HG03432 (cell line): Measurements from ENCODE around the gene NMRK1.

ENCODE experiments used
- ATAC-seq: cut with Tn5 transposase; IDR thresholded peaks from one replicate; pipeline ENCODE4 v1.9.1; 2021; ENCODE audit warnings: mild to moderate bottlenecking, moderate library complexity; ENCODE audit not compliant: unreplicated experiment

NMRK1 gene

DNA sequence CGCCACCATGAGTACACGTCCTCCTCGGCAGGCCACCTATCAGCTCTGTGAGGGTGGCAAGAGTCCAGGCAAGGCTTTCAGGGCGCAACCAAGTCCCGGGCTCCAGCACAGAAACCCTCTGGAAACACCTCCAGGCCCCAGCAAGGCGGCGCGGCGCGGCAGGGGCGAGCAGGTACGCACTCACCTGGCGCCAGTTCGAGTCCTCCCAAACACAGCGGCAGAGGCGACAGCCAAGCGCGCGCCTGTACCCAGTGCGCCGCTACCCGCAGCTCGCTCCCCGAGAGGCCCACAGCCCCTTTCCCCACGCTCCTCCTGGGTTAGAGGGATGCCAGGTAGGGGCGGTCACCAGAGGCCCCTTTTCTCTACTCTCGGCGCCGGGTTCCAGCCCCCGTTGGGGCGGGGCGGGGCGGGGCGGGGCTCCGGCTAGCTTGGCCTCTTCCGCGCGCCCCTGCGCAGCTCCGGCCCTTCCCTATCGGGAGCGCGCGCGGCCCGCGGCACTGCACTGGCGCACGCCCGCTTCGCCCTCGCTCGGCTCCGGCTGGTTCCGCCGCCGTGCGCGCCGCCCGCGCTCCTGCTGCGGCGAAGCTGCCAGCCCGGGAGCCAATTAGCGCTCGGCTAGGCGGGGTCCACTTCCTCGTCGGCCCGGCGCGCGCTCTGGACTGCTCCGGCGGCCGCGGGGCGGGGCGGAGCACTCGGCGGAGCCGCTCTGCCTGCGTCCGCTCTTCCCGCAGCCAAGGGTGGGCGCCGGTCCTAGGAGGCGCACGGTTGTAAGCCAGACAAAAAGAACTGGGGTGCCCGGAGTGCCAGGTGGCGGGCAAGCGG lies at the start of gene NMRK1, which contains the start of gene OSTF1:
NMRK1 (minus strand) TSS at position 332 of the 822 bp plus-strand sequence. CDS start 5,040 bp downstream, outside the sequence.
OSTF1 (plus strand) TSS at position 691 of the 822 bp plus-strand sequence. CDS start 179 bp downstream, outside the sequence.
- peak; percentile 90 for ATAC-seq

- ATAC-seq = no peak
Measured at GRCh38 chr9:75134495-75134894, 46.5 kb upstream of the NMRK1 start.

- no peak for ATAC-seq
Measured at GRCh38 chr9:75133396-75133795, 45.4 kb upstream of the NMRK1 start.

DNA sequence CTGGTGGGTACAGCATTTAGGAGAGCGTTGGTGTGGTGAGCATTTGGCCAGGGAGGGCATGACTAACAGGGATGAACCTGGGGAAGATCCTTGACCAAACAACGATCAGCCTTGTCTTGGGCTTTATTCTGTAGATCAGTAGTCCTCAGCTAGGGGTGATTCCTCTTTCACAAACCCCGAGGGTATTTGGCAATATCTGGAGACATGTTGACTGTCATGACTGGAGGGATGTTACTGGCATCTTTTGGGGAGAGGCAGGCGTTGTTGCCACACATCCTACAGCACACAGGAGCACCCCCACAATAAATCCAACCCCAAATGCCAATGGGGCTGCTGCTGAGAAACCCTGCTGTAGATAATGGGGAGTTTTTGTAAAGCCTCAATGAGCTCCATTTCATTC lies 44.3 kb upstream of the NMRK1 start:
- no peak for ATAC-seq

- ATAC-seq = no peak
Measured at GRCh38 chr9:75131700-75132099, 43.7 kb upstream of the NMRK1 start.

DNA sequence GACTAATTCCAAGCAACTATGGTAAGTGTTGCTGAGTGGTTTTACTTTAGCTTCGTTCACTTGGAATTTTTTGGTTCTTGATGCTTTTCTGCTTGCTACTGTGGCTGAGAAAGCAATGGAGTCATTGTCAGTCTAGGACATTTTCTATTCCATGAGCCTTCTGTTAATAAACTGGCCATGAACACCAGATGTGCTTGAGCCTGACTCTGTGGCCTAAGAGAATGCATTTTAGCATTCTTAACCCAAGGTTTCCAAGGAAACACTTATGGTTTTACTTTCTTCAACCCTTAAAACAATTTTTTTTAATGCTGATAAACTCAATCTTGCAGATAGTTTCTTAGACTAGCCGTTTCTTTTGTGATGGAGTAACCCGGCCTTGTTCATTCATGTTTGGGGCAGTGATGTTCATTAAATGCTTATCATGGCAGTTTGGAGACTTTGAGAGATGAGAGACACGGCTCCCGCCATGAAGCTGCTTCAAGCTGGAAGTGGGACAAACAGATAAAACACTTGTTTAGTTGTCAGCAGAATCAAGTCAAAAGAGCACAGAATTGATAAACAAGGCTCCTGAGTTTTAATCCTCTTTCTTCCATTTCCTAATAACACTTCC lies 42.8 kb upstream of the NMRK1 start:
- ATAC-seq = no peak

- no peak for ATAC-seq
Measured at GRCh38 chr9:75130172-75130571, 42.2 kb upstream of the NMRK1 start.

- no peak for ATAC-seq
Measured at GRCh38 chr9:75128535-75128934, 40.6 kb upstream of the NMRK1 start.

DNA sequence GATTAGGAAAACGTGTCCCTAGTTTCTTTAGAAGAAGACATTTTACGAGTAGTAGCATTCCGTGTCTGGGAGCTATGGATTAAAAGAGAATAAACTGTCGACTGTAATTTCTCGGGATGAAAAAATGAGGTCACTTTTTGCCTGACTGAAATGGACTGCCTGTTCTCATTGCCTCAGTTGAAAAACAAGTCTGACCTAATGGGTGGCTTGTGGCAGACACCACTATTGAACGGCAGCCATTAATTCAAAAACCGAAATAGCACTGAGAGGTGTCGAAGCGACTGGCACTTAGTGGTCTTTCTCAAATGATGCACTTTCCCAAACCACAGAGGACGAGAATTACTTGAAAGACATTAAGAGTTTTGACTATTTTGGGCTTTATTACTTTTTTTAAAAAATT lies 35.7 kb upstream of the NMRK1 start:
- ATAC-seq = no peak

DNA sequence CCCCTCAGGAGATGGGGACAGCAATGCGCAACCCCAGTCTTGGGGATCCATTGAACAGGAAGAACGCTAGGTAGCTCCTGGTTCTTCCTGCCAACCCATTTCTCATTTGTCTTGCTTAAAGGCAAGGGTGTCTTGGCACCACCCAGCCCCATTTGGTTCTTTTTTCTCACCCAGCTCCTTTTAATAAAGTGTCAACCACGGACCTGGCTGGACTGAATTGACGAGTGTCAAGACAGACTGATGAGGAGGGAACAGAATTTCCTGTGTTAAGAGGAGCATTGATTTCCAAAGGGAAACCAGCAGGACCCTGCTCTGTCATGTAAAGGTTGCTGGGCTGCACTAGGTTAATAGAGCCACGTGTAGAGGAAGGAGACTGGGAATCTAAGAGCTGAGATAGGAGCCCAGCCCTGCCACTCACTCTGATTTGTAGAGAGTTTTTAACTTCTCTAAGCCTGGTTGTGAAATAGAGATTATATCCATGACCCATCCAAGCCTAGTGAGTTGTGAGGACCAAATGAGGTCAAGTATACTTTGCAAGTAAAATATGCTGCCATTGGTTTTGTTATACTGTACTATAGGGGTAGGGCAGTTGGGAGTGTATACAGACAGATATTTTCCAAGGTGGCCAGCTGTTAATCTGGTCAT lies 34.1 kb upstream of the NMRK1 start:
- no peak for ATAC-seq

DNA sequence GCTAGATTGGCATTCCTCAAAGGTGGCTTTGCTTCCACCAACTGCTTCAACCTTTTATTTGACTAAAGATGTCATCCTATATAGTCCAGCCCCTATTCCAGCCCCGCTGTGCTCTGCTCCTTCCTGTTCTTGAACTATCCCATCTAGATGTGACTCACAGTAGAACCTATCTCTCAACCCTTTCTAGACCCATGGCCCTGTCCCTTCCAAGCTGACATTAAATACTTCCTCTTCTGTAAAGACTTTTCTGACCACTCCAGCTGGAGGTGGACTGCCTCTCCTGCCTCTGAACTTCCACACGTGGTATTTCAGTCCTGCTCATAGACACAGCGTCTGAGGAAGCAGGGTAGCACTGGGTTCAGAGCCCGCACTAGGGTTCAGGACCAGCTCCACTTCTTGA lies 32.7 kb upstream of the NMRK1 start:
- ATAC-seq = no peak

DNA sequence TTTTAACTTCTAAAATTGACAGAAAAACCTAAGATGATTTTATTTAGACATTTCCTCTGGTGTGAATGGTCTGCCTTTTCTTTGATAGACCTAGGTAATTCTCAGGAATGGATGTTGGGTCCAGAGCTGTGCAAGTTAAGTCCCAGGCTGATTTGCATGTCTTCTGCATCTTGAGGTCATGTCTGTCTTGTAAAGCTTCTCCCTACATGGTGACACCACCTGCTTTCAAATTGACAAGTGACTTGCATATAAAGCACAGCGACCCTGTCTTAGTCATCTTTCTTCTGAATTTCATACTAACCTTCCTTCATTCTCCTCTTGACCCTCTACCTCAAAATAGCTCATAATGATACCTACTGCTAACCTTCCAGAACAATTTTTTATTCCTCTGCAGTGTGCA lies 29.6 kb upstream of the NMRK1 start:
- no peak for ATAC-seq

DNA sequence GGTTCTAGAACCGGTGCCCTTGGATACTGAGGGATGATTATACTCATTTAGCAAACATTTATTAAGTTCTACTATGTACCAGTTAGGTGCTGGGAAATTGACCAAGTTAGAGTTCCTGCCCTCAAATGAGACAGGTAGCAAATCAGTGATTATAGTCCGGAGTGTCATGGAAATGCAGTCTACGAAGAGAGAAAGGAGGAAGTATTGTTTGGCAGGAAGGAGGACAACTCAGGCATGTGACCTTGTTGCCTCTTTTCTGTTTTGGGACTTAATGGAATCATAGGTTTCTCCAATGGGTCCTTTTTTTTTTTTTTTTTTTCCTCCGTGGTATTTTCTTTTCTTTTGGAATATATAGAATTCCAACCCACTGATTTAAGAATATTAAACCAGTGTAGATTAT lies 28.4 kb upstream of the NMRK1 start:
- no peak for ATAC-seq

- ATAC-seq = no peak
Measured at GRCh38 chr9:75112789-75113188, 24.8 kb upstream of the NMRK1 start.

DNA sequence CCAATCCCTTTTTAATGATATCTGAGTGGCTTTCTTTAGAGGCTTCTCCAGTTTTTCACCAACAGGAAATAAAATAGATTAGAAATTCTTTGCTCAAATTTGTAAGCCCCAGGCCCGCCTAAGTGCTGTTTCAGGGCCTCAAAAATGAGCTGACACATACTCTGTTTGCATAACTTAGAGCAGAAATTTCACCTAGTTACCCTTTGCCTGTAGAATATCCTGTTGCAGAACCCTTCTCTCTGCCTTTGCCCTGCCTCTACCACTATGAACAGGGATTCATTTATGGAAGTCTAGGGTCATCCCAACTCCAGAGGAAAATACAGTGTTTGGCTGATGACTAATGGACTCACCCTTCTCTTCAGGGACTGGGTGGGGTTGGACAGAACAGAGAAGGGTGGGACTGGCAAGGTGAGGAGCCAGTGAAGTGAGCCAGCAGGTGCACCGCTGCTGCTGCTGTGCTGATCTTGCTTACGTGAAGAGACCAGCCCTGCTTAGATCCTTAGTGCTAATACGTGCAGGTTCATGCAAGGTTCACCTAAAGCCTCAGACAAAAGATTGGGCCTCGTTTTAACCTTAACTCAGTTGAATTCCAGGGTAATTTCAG lies 23.2 kb upstream of the NMRK1 start:
- no peak for ATAC-seq

DNA sequence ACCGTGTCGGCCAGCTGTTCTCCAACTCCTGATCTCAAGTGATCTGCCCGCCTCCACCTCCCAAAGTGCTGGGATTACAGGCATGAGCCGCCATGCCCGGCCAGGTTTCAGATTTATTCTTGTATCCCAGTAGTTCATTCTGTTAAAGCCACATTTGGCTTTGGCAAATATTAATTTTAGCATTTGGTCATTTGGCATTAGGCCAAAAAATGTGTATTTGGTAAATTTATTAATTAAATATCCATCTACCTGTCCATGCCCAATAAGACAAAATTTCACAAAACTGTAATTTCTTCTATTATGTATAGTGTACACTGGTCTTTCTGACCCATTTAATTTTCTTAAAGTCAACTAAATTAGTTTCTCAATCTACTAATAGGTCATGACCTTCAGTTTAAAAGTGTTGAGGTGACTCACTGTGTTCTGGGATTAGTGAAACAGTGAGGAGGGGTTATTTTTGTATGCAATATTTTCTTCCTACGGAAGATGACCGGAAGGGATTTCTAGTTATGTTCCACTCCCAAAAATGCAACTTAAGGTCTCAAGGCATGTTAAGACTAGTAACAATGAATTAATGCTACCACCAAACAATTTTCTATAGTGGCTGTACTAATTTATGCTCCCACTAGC lies 21.4 kb upstream of the NMRK1 start:
- no peak for ATAC-seq

- no peak for ATAC-seq
Measured at GRCh38 chr9:75108571-75108970, 20.6 kb upstream of the NMRK1 start.

- no peak for ATAC-seq
Measured at GRCh38 chr9:75106857-75107256, 18.9 kb upstream of the NMRK1 start.

DNA sequence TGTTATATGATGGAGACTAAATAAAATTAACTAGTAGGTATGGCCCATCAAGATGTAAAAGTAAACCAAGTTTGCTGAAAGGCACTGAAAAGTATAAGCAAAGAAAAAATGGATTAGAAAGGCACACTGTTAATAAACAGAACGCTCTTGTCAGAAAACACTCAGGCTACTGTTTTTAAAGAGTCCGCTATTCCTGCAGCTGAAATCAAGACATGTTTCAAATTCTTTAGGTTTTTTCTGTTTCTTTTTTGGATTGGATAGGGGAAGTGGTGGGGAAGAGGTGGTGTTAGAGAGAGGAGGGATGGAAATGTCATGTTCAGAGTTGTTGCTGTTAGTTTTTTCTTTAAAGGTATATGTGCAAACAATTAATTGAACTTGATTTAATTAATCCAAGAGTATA lies 17.9 kb upstream of the NMRK1 start:
- no peak for ATAC-seq

DNA sequence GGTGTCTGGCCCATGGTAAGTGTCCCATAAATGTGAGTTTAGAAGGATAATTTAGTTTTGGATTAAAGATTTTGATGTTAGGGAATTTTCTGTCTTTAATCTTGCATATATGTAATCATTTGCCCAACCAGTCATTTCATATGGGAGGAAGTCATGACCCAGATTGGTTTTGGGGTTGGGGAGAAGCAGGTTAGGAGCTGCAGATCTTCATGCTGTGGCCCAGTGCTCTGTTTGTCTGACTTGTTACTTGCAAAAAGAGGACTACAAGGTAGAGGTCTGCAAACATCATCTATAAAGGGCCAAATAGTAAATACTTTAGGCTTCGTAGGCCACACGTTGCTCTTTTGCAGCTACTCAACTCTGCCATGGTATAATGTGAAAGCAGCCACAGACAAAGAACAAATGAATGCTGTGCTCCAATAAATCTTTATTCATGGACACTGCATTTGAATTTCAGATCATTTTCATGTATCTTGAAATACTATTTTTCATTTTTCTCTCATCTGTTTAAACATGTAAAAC lies 17.1 kb upstream of the NMRK1 start:
- no peak for ATAC-seq

DNA sequence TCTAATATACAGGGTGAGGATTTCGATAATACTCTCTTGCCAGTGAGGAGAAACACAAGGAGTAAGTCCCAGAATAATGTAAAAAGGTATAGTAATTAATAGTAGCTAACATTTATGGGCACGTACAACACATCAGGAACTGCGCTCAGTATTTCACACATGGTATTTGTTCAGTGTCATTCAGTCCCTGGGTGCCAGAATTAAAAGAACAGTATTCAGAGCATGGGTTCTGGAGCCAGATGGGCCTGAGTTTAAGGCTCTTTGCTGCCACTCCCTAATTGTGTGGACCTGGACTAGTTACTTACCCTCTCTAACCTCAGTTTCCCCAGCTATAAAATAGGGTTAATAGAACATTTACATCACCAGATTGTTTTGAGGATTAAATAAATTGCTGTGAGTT lies 16.7 kb upstream of the NMRK1 start:
- ATAC-seq = no peak
